Body of pancreas (tissue), 4 donors: ENCODE results near the gene GCA.

Experiments
- POLR2A ChIP-seq, 3 donors: fragments of 450-650 bp; IDR thresholded peaks; one replicate each; pipeline ENCODE4 v1.6.1; 2016; ENCODE audit warnings: antibody characterized with exemption in 3 of 3, mild to moderate bottlenecking in 2 of 3
- TF ChIP-seq, protein P1 (sequence below), 7 experiments: fragments of 450-650 bp in 4 of 7; fragments of 200-600 bp in 3 of 7; sonication (generic) in 3 of 7; IDR thresholded peaks; one replicate each; pipeline ENCODE4 v1.5.1; 2016 to 2019; ENCODE audit warnings: antibody characterized with exemption in 7 of 7

DNA sequence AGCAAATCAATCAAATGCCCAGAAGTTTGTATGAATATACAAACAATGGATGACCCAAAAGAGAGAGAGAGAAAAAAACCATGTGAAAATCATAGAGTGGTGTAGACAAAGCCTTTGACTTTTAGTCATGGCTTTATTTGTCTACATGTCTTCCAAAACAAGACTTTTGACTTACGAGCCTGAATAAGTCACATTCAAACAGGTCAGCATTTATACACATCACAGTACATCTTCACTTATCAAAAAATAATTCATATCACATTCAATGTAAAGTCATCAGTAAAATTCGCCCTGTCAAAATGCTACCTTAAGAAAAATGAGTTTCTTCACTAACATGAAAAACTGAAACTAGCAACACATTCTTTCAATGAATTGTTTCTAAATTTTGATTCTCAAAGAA is 27.3 kb upstream of the GCA start:
- TF ChIP-seq, protein P1, sequence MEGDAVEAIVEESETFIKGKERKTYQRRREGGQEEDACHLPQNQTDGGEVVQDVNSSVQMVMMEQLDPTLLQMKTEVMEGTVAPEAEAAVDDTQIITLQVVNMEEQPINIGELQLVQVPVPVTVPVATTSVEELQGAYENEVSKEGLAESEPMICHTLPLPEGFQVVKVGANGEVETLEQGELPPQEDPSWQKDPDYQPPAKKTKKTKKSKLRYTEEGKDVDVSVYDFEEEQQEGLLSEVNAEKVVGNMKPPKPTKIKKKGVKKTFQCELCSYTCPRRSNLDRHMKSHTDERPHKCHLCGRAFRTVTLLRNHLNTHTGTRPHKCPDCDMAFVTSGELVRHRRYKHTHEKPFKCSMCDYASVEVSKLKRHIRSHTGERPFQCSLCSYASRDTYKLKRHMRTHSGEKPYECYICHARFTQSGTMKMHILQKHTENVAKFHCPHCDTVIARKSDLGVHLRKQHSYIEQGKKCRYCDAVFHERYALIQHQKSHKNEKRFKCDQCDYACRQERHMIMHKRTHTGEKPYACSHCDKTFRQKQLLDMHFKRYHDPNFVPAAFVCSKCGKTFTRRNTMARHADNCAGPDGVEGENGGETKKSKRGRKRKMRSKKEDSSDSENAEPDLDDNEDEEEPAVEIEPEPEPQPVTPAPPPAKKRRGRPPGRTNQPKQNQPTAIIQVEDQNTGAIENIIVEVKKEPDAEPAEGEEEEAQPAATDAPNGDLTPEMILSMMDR (IDR thresholded peaks at IDR 0.05), result no peak
- no peak for TF ChIP-seq POLR2A (IDR thresholded peaks at IDR 0.05)
